CD4-positive, alpha-beta T cell treated with Interleukin-4 for 1 hour (primary cell): ENCODE measurements around the gene OAF.
"Not testable (repeated sequence)": the region's sequence is repeated elsewhere in the genome, so short reads cannot be mapped to it uniquely, and the experiment has no call there.

Source experiments
- DNase-seq, 2 donors: peaks; one replicate each; pipeline ENCODE4 v3.0.0-alpha.2; 2020 to 2022

Gene OAF

DNA sequence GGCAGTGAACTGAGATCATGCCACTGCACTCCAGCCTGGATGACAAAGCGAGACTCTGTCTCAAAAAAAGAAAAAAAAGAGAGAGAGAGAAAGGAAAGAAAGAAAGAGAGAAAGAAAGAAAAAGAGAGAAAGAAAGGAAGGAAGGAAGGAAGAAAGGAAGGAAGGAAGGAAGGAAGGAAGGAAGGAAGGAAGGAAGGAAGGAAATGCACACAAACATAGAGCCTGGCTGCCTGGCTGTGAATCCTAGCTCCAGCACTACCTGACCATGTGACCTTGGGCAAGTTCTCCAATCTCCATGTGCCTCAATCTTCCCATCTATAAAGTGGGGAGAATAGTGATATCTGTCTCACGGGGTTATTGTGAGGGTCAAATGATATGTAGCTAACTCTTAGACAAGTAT is 63.1 kb downstream of the OAF start:
- not testable (repeated sequence) for DNase-seq

DNA sequence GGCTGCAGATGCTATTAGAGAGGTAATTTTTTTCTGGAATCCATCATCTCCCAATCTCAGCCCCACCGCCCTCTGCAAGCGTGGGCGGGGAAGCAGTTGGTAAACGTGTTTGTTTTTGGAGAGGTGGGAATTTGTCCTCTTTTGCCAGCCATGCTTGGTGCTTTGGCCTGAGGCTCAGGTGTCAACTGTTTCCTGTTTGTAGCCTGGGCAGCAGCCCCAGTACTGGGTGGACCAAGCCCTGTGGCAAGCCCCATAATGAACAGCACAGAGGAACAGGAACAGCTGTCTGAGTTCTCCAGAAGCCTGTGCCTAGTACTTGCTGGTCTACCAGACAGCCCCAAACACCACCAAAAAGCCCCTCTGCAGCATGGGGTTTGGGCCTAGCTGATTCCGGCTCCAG is 68.7 kb downstream of the OAF start:
- DNase-seq, result no peak
